Osteoblast (primary cell): ENCODE data around the gene GPRIN2. TPM values are rescaled to one million over a fixed set of nuclear protein-coding genes. Genes with fewer than 3 reads are reported as not detected.
"Not testable (repeated sequence)": the region's sequence is repeated elsewhere in the genome, so short reads cannot be mapped to it uniquely, and the experiment has no call there.

Experiments used
- DNase-seq: peaks from one replicate; pipeline ENCODE4 v3.0.0; 2011; ENCODE audit warnings: low spot score, mixed read lengths; ENCODE audit not compliant: insufficient read length; ENCODE audit errors: missing footprints
- H2AFZ ChIP-seq: 2 replicates; pipeline ENCODE4 v1.6.0; 2011; ENCODE audit warnings: mild to moderate bottlenecking, low read length
- H3K27ac ChIP-seq: 2 replicates; pipeline ENCODE4 v1.5.1; 2011; ENCODE audit warnings: mild to moderate bottlenecking, low read depth, low read length, moderate library complexity
- H3K27me3 ChIP-seq: 2 replicates; pipeline ENCODE4 v1.6.0; 2012; ENCODE audit warnings: mild to moderate bottlenecking, control low read depth, inconsistent platforms, low read length, moderate library complexity; ENCODE audit not compliant: insufficient read depth
- H3K36me3 ChIP-seq: 2 replicates; pipeline ENCODE4 v1.5.1; 2011; ENCODE audit warnings: mild to moderate bottlenecking, low read length, control low read depth, moderate library complexity; ENCODE audit not compliant: insufficient read depth
- H3K4me1 ChIP-seq: 2 replicates; pipeline ENCODE4 v1.5.1; 2011; ENCODE audit warnings: mild to moderate bottlenecking, low read length, control low read depth, moderate library complexity; ENCODE audit not compliant: insufficient read depth
- H3K4me2 ChIP-seq: 2 replicates; pipeline ENCODE4 v1.6.0; 2011; ENCODE audit warnings: mild to moderate bottlenecking, low read length; ENCODE audit not compliant: insufficient read depth
- H3K4me3 ChIP-seq: fragments of 200-600 bp; sonication (generic); 3 replicates; pipeline ENCODE4 v1.5.1; 2012; ENCODE audit warnings: mild to moderate bottlenecking, low read length, inconsistent platforms; ENCODE audit not compliant: insufficient read depth
- H3K79me2 ChIP-seq: 2 replicates; pipeline ENCODE4 v1.6.0; 2012; ENCODE audit warnings: mild to moderate bottlenecking, low read length, control low read depth, inconsistent platforms; ENCODE audit not compliant: insufficient read depth
- H3K9me3 ChIP-seq: 2 replicates; pipeline ENCODE4 v1.5.1; 2011; ENCODE audit warnings: low read depth, low read length, control low read depth
- H4K20me1 ChIP-seq: 2 replicates; pipeline ENCODE4 v1.6.0; 2012; ENCODE audit warnings: mild to moderate bottlenecking, low read length, control low read depth; ENCODE audit not compliant: insufficient read depth
- CTCF ChIP-seq: IDR thresholded peaks from 2 replicates; pipeline ENCODE4 v1.5.1; 2011; ENCODE audit warnings: mild to moderate bottlenecking, low read depth, low read length, moderate library complexity; ENCODE audit errors: extremely low read depth
- total RNA-seq: library from RNA; depleted of rRNA; stranded (reverse); fragments of >200 nt; gene quantifications from 2 replicates; pipeline ENCODE4 v1.2.3, GENCODE V29; 2012

GPRIN2 gene
- total RNA-seq, 1 donor: not detected

- no peak for DNase-seq
- TF ChIP-seq CTCF: no peak
- Histone ChIP-seq H3K9me3 (no peaks in the 10 kb centered on the region), H3K4me3 (no peak overlapping the region), H3K27ac (no peak overlapping the region), H3K4me2 (no peak overlapping the region), H3K4me1 (peaks cover 11% of the 10 kb centered on the region), H3K36me3 (no peaks in the 10 kb centered on the region), H2AFZ (no peak overlapping the region), H4K20me1 (no peaks in the 10 kb centered on the region), H3K79me2 (no peaks in the 10 kb centered on the region), H3K27me3 (no peaks in the 10 kb centered on the region)
These were observed 41.6 kb downstream of the GPRIN2 start for GRCh38 chr10:46514899-46515298.

GRCh38 chr10:46514431-46514861 is 42.0 kb downstream of the GPRIN2 start:
- peaks cover 11% of the 10 kb centered on the region for H3K4me1 ChIP-seq
- no peaks in the 10 kb centered on the region for H3K9me3 ChIP-seq
- no peak overlapping the region for H3K4me2 ChIP-seq
- H3K4me3 ChIP-seq: no peak overlapping the region
- no peaks in the 10 kb centered on the region for H3K79me2 ChIP-seq
- no peak for TF ChIP-seq CTCF
- DNase-seq: no peak
- no peak overlapping the region for H2AFZ ChIP-seq
- H4K20me1 ChIP-seq: no peaks in the 10 kb centered on the region
- no peaks in the 10 kb centered on the region for H3K36me3 ChIP-seq
- no peak overlapping the region for H3K27ac ChIP-seq
- H3K27me3 ChIP-seq: no peaks in the 10 kb centered on the region

- H3K27me3 ChIP-seq, H3K79me2 ChIP-seq, H3K4me3 ChIP-seq, H2AFZ ChIP-seq, DNase-seq, H4K20me1 ChIP-seq, H3K36me3 ChIP-seq, H3K4me2 ChIP-seq, H3K27ac ChIP-seq, H3K9me3 ChIP-seq: not testable (repeated sequence)
- H3K4me1 ChIP-seq: peaks cover 11% of the 10 kb centered on the region
These were observed 43.1 kb downstream of the GPRIN2 start for GRCh38 chr10:46513333-46513732.

- not testable (repeated sequence) for DNase-seq
These were observed 43.7 kb downstream of the GPRIN2 start for GRCh38 chr10:46512725-46513124.

DNA sequence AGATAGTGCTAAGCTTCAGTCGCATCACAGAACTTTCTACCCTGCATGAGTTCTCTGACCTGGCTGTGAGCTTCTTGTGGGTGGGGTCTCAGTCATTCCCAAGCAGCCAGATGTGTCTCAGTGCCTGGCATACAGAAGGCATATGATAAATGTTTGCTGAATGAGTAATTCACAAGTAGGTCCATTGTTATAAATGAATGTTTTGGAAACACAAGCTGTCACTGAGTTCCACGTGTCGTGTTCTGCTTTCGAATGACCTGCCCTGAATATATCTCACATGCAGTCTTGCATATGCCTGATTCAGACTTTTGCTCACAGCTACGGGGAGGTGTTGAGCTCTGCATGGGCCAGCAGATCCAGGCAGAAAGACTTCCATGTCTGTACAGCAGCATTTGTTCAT is 44.5 kb downstream of the GPRIN2 start:
- not testable (repeated sequence) for H4K20me1 ChIP-seq, H3K9me3 ChIP-seq, H2AFZ ChIP-seq, H3K4me2 ChIP-seq, H3K4me1 ChIP-seq, H3K4me3 ChIP-seq, H3K27ac ChIP-seq, DNase-seq, H3K79me2 ChIP-seq, H3K36me3 ChIP-seq, H3K27me3 ChIP-seq

More at GRCh38 chr10:46512725-46513124, 43.7 kb downstream of the GPRIN2 start:
- not testable (repeated sequence) for H3K4me2 ChIP-seq, H4K20me1 ChIP-seq, H3K4me3 ChIP-seq, H3K79me2 ChIP-seq, H3K27me3 ChIP-seq, H3K36me3 ChIP-seq, H3K9me3 ChIP-seq, H2AFZ ChIP-seq, H3K27ac ChIP-seq
- peaks cover 11% of the 10 kb centered on the region for H3K4me1 ChIP-seq

Other genes with a start within 250 kb of the GPRIN2 start
- 0.29 and 0.36 TPM in 2 replicates for gene ANXA8L1, start 180.9 kb downstream of the GPRIN2 start, total RNA-seq
- under 0.01 and 0.36 TPM in 2 replicates for gene NPY4R, start 90.7 kb downstream of the GPRIN2 start, total RNA-seq
- gene SYT15, start 22.5 kb upstream of the GPRIN2 start, total RNA-seq: under 0.01 TPM in 2 replicates